Aorta (tissue), 5 donors: ENCODE results near the gene RTN4IP1. TPM values are rescaled to one million over a fixed set of nuclear protein-coding genes. Genes with fewer than 3 reads are reported as not detected.

Source experiments
- ATAC-seq: fragments of 200-7000 bp; cut with Tn5 transposase; one replicate; pipeline ENCODE4 v1.9.1; 2022; ENCODE audit warnings: moderate library complexity; ENCODE audit not compliant: low FRiP score
- DNase-seq, 2 donors: peaks; one replicate each; pipeline ENCODE4 v3.0.0-alpha.2; 2020
- H3K27ac ChIP-seq, 2 donors: one replicate each; pipeline ENCODE4 v1.5.1; 2013; ENCODE audit warnings: low read length in 2 of 2, mild to moderate bottlenecking in 2 of 2, moderate library complexity in 2 of 2, control low read depth in 1 of 2, inconsistent platforms in 1 of 2, low read depth in 1 of 2
- H3K27me3 ChIP-seq, 2 donors: one replicate each; pipeline ENCODE4 v1.6.1; 2013; ENCODE audit warnings: control low read depth in 1 of 2, low read length in 1 of 2, mild to moderate bottlenecking in 1 of 2, moderate library complexity in 1 of 2; ENCODE audit not compliant: insufficient read depth in 2 of 2, control insufficient read depth in 1 of 2
- H3K36me3 ChIP-seq, 2 donors: one replicate each; pipeline ENCODE4 v1.6.1; 2013; ENCODE audit warnings: control low read depth in 1 of 2, low read length in 1 of 2, mild to moderate bottlenecking in 1 of 2; ENCODE audit not compliant: insufficient read depth in 2 of 2, control insufficient read depth in 1 of 2
- H3K4me1 ChIP-seq, 2 donors: one replicate each; pipeline ENCODE4 v1.6.1; 2013; ENCODE audit warnings: low read length in 2 of 2, control low read depth in 1 of 2, mild to moderate bottlenecking in 1 of 2, moderate library complexity in 1 of 2; ENCODE audit not compliant: insufficient read depth in 2 of 2, control insufficient read depth in 1 of 2
- H3K4me3 ChIP-seq, 2 donors: one replicate each; pipeline ENCODE4 v1.5.1; 2013; ENCODE audit warnings: low read length in 2 of 2, control low read depth in 1 of 2, mild to moderate bottlenecking in 1 of 2
- H3K9me3 ChIP-seq: one replicate; pipeline ENCODE4 v1.6.1; 2013; ENCODE audit warnings: mild to moderate bottlenecking, low read length; ENCODE audit not compliant: control insufficient read depth
- WGBS, 2 donors: extraction: QIAGEN DNeasy Blood & Tissue Kit; methylation state at CpG; one replicate each; pipeline ENCODE4 v1.1.7; 2013; 5-methylcytosine and 5-hydroxymethylcytosine counted together
- intact Hi-C, 2 donors: fragments of 100-400 bp; cut with DNase I; formaldehyde crosslinking; loops; one replicate each; pipeline versions ENCODE4 v1.14.2 to v1.15.0; 2022
- polyA plus RNA-seq, 2 donors: library from polyadenylated mRNA; stranded (reverse); fragments of 200-250 nt; gene quantifications; one replicate each; pipeline ENCODE4 v1.2.3, GENCODE V29; 2013
- total RNA-seq, 2 donors: library from RNA; stranded (reverse); fragmentation: NEBNext Ultra II Directional; extraction: Animal tissue kit (Norgen Biotek cat#: 25700); gene quantifications; one replicate each; pipeline ENCODE4 v1.2.1, GENCODE V29; 2021
- donor health status: healthy with polysubstance abuse.
- donor health status: Bipolar disorder and iron deficiency.
- donor health status: DM: no; HTN: no; CAD: no.
- donor health status: DM: no; HTN: no; CAD: no.
- donor health status: DM: yes; HTN: yes; CAD: no.

The RTN4IP1 gene
- total and polyA plus RNA-seq, 4 donors = 2.5 to 3.6 (median 3.1) TPM

DNA sequence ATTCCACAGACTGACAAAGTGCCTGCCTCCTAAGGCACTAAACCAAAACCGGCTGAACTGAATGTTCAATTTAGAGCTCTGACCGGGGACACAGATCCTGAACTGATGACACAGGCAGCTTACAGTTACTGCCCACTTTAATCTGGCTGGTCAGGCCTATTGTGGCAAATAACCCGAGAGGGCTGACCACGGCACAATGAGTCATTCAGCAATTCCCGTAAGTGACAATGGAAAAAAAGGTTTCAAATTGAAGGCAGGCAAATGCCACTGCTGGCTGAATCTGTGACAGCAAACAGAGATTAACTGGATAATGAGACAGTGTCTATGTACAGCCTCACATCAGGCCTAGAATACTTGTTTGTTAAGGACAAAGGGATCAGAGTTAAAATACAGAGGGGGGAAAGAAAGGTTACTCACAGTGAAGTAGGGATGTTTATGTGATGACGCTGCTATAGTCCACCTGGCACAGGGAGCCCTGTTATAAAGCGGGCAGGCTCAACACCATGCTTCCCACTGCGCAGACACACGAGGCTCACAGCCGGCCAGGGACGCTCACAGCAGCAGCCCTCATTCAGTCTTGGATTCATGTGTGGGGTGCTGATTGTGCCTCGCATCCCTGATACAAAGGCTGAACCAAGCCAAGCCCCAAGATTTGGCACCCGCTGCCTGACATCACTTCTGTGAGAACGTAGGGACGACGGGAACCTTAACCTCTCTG is 54.4 kb downstream of the RTN4IP1 start:
- DNase-seq (peak in 1 of 2 donors; percentile 50), ATAC-seq (no peak)
- H3K4me1 ChIP-seq = no peaks in the 10 kb centered on the region
- intact Hi-C loops = no loop called here
- no peak overlapping the region for H3K4me3 ChIP-seq
- WGBS, 2 donors = 86 to 90% methylated on average over 16 of the region's 16 CpGs
- no peaks in the 10 kb centered on the region for H3K27me3 ChIP-seq
- H3K27ac ChIP-seq = no peak overlapping the region
- H3K9me3 ChIP-seq = no peaks in the 10 kb centered on the region
- no peaks in the 10 kb centered on the region for H3K36me3 ChIP-seq

DNA sequence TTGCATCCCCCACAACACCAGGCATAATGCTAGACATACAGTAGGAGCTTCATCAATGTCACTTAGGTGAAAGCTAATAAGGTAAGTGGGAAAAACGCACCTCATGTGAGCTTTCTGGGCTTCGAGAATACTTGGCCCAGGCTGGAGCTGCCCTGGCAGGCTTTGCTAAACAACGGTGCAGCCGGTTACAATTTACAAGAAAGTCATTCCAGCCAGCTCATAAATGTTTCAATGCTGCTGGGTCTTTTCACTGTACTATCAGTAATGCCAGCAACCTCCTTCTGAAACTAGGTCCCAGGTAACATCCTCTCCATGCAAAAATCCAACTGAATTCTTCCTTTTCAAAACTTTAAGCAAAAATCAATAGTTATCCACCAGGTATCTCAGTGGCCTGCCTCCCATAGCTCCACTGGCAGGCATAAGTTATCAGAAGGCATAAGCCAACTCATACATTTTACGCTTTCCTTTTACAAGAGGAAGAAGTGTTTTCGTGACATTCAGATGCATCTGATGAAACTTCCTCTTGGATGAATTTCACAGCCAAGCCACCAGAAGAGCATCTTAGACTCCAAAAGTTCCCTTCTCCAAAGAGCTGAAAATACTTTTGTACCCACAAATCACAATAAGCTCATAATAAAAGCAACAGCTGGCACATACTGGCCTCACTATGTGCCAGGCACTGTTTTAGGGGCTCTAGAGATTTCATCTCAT is 56.3 kb downstream of the RTN4IP1 start:
- Histone ChIP-seq H3K4me3 (no peak overlapping the region), H3K27me3 (no peaks in the 10 kb centered on the region), H3K4me1 (no peaks in the 10 kb centered on the region), H3K27ac (no peak overlapping the region), H3K36me3 (peaks cover 0 to 2% of the 10 kb centered on the region in 2 donors), H3K9me3 (no peaks in the 10 kb centered on the region)
- no peak for ATAC-seq
- no peak for DNase-seq
- 77 to 79% methylated on average over 6 of the region's 6 CpGs for WGBS, 2 donors
- intact Hi-C loops = no loop called here

DNA sequence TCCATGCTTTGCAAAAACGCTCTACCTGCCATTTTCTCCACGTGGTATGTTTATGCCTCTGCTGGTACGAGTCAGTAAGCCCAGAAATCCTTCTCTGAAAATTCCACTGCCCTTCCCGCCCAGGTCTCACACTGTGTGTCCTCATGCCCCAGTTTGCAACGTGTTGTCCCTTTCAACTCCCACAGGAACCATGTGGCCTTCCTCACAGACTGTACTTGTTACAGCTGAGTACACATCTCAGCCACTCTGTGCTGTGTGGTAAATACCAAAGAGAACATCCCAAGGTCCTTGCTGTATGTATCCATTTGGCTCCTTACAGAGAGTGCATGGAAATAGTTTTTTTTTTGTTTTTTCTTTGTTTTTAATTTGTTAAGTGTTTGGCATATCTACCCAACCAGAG is 56.9 kb downstream of the RTN4IP1 start:
- H3K9me3 ChIP-seq = no peaks in the 10 kb centered on the region
- no peak overlapping the region for H3K4me3 ChIP-seq
- H3K4me1 ChIP-seq = no peaks in the 10 kb centered on the region
- intact Hi-C loops = no loop called here
- peaks cover 0 to 2% of the 10 kb centered on the region in 2 donors for H3K36me3 ChIP-seq
- no peak for ATAC-seq
- no peaks in the 10 kb centered on the region for H3K27me3 ChIP-seq
- WGBS, 2 donors = 69 to 80% methylated on average over 5 of the region's 5 CpGs
- no peak for DNase-seq
- H3K27ac ChIP-seq = no peak overlapping the region

DNA sequence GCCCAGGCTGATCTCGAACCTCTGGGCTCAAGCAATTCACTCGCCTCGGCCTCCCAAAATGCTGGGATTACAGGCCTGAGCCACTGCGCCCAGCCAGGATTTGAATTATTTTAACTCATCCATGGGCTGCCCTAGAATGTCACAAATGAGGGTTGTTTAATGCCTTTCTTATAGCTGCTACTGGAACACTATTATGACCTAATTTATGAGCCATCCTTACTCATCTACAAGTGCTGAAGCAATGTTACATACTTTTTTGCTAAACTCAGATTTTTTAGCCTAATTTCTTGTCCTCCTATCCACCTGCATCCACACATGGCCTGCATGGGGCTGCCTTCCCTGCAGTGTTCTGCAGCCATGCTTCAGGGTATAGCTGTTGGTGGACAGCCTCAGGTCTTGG is 59.9 kb downstream of the RTN4IP1 start:
- 95% methylated on average over 4 of the region's 4 CpGs for WGBS, 2 donors

DNA sequence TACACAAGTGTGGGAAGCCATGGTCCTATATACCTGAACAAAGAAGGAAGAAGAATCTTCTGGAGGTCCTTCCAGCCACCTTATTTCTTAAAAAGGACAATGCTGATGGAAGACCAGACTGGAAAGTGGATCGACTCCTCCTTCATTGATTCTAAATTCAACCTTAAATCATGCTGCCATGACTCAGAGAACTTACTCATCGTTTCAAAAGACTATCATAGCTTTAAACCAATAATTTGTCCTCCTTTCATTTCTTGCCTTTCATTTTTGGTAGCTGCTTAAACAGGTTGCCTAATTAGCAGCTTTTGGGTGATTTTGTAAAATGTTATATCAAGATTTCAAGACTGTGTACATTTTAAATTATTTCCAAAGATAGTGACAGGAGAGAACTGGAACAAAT is 60.8 kb downstream of the RTN4IP1 start:
- intact Hi-C loops = loop anchor here (5.0 kb wide), 2 partner anchors 121 to 231 kb away; no protein-coding TSS in a partner anchor
- H3K36me3 ChIP-seq = peaks cover 0 to 2% of the 10 kb centered on the region in 2 donors
- ATAC-seq = no peak
- no peak for DNase-seq
- no peak overlapping the region for H3K27ac ChIP-seq
- 77 to 80% methylated on average over 2 of the region's 2 CpGs for WGBS, 2 donors
- no peaks in the 10 kb centered on the region for H3K27me3 ChIP-seq
- H3K9me3 ChIP-seq = no peaks in the 10 kb centered on the region
- H3K4me1 ChIP-seq = no peaks in the 10 kb centered on the region
- H3K4me3 ChIP-seq = no peak overlapping the region

More for the DNA sequence above, 59.9 kb downstream of the RTN4IP1 start:
- H3K27ac ChIP-seq = no peak overlapping the region
- no peaks in the 10 kb centered on the region for H3K4me1 ChIP-seq
- no peaks in the 10 kb centered on the region for H3K27me3 ChIP-seq
- H3K36me3 ChIP-seq = peaks cover 0 to 2% of the 10 kb centered on the region in 2 donors
- no peak for DNase-seq
- intact Hi-C loops = loop anchor here (5.0 kb wide), 2 partner anchors 122 to 232 kb away; no protein-coding TSS in a partner anchor
- no peaks in the 10 kb centered on the region for H3K9me3 ChIP-seq
- H3K4me3 ChIP-seq = no peak overlapping the region
- no peak for ATAC-seq

DNA sequence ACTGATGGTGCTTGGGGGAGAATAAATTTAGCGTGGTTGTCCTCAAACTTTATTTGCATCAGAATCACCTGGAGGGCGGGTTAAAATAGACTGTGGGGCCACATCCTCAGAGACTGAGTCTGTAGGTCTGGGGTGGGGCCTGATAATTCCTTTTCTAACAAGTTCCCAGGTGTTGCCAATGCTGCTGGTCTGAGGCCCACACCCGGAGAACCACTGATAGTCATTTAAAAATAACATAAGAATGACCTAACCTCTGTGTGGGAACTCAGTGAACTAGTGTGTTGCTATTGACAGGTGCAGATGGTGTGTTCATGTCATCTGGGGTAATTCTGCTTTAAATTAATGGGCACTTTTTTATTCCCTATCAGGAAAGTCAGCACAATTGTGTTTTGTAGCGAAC is 64.8 kb downstream of the RTN4IP1 start:
- no peak for DNase-seq
- WGBS, 2 donors = 65 to 68% methylated on average over 4 of the region's 4 CpGs
- Histone ChIP-seq H3K4me1 (no peaks in the 10 kb centered on the region), H3K27me3 (no peaks in the 10 kb centered on the region), H3K36me3 (no peaks in the 10 kb centered on the region), H3K4me3 (no peak overlapping the region), H3K9me3 (no peaks in the 10 kb centered on the region), H3K27ac (no peak overlapping the region)
- no peak for ATAC-seq
- intact Hi-C loops = no loop called here

DNA sequence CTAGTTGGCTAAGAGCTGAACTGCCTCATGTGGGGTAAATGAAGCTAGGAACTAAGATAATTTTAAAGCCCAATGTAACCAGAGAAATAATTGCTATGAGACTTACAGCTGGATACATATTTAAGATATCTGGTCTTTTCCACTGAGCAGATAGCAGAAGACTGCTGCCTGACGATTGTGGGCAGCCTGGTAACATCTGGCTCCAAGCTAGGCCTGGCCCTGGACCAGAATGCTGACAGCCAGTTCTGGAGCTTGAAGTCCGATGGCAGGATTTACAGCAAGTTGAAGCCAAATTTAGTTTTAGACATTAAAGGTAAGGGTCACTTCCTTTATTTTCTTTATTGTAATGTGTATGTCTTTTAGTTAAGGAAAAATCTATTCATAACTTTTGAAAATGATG is 65.7 kb downstream of the RTN4IP1 start:
- DNase-seq = no peak
- Histone ChIP-seq H3K27me3 (peaks cover 0 to 1% of the 10 kb centered on the region in 2 donors), H3K27ac (no peak overlapping the region), H3K36me3 (no peaks in the 10 kb centered on the region), H3K9me3 (no peaks in the 10 kb centered on the region), H3K4me3 (no peak overlapping the region), H3K4me1 (no peaks in the 10 kb centered on the region)
- ATAC-seq = no peak
- intact Hi-C loops = no loop called here
- WGBS, 2 donors = 8 to 12% methylated on average over 2 of the region's 2 CpGs

DNA sequence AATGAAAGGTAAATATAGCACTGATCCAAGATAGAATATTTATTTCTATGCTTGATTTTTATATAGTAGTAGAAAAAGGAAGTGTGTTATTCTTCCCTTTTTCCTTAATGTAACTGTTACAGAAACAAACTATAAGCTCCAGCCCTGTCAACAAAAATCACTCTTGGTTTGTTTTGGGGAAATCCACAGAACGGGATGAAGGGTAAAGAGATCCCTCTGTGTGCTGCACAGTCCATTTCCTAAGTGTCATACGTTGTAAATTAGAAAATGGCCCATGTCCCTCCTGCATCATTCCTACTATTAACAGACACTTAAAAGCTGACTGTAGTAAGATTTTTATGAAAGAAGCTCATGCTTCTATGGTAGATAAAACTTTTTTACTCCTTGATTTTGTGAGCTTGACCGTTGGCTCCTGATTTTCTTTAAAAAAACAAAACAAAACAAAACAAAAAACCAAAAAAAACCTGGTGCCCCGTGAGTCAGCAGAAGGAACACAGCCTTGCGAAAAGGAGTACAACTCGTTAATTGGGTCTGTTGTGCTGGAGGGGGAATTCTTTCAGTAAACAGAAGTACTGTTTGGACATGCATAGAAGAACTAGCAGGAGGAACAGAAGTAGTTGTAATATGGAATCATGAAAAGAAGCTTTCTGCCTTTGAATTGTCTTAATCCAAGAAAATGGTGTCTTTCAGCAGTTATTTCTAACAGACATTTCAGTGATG is 67.5 kb downstream of the RTN4IP1 start:
- WGBS, 2 donors = 54 to 59% methylated on average over 6 of the region's 6 CpGs
- ATAC-seq = no peak
- no peaks in the 10 kb centered on the region for H3K36me3 ChIP-seq
- no peak for DNase-seq
- no peak overlapping the region for H3K4me3 ChIP-seq
- no peak overlapping the region for H3K27ac ChIP-seq
- H3K4me1 ChIP-seq = no peaks in the 10 kb centered on the region
- no peaks in the 10 kb centered on the region for H3K9me3 ChIP-seq
- peaks cover 0 to 1% of the 10 kb centered on the region in 2 donors for H3K27me3 ChIP-seq
- intact Hi-C loops = no loop called here
